Upper lobe of left lung (tissue), 4 donors: ENCODE measurements around the gene LYZ.

Source experiments
- CTCF ChIP-seq, 6 experiments: fragments of 450-650 bp in 4 of 6; fragments of 200-600 bp in 2 of 6; sonication (generic) in 2 of 6; IDR thresholded peaks; one replicate each; pipeline ENCODE4 v1.5.1; 2016 to 2019; ENCODE audit warnings: antibody characterized with exemption in 6 of 6
- POLR2A ChIP-seq, 4 donors: fragments of 450-650 bp; IDR thresholded peaks; one replicate each; pipeline ENCODE4 v1.5.1; 2016 to 2017; ENCODE audit warnings: antibody characterized with exemption in 4 of 4, mild to moderate bottlenecking in 2 of 4

- no peak for TF ChIP-seq POLR2A (IDR thresholded peaks at IDR 0.05)
- no peak for TF ChIP-seq CTCF (IDR thresholded peaks at IDR 0.05)
Observed at GRCh38 chr12:69350777-69351176, 2.6 kb downstream of the LYZ start.
